Measurements from ENCODE around the gene RANBP17. TPM values are rescaled to one million over a fixed set of nuclear protein-coding genes. Genes with fewer than 3 reads are reported as not detected.
"Not testable (repeated sequence)": the region's sequence is repeated elsewhere in the genome, so short reads cannot be mapped to it uniquely, and the experiment has no call there.

The RANBP17 gene
- 8.0 TPM for polyA plus RNA-seq (ENCODE audit: insufficient read length)

GRCh38 chr5:170861917-170862766, at the start of gene RANBP17:
RANBP17 (plus strand) TSS chr5:170862018.
- peak; percentile 16 for DNase-seq (ENCODE audit: low read depth)

- DNase-seq (ENCODE audit: low read depth): no peak
These were observed 48.6 kb upstream of the RANBP17 start for GRCh38 chr5:170813231-170813630.

- DNase-seq (ENCODE audit: low read depth): no peak
These were observed 44.6 kb upstream of the RANBP17 start for GRCh38 chr5:170817195-170817594.

- DNase-seq (ENCODE audit: low read depth): no peak
These were observed 43.6 kb upstream of the RANBP17 start for GRCh38 chr5:170818232-170818631.

GRCh38 chr5:170819824-170820223, 42.0 kb upstream of the RANBP17 start:
- no peak for DNase-seq (ENCODE audit: low read depth)

GRCh38 chr5:170821257-170821800, 40.5 kb upstream of the RANBP17 start:
- DNase-seq (ENCODE audit: low read depth): no peak

- no peak for DNase-seq (ENCODE audit: low read depth)
These were observed 35.7 kb upstream of the RANBP17 start for GRCh38 chr5:170826117-170826516.

GRCh38 chr5:170832241-170832640, 29.6 kb upstream of the RANBP17 start:
- no peak for DNase-seq (ENCODE audit: low read depth)

GRCh38 chr5:170833981-170834380, 27.8 kb upstream of the RANBP17 start:
- DNase-seq (ENCODE audit: low read depth): not testable (repeated sequence)

GRCh38 chr5:170836226-170836625, 25.6 kb upstream of the RANBP17 start:
- no peak for DNase-seq (ENCODE audit: low read depth)

- DNase-seq (ENCODE audit: low read depth): no peak
These were observed 17.9 kb upstream of the RANBP17 start for GRCh38 chr5:170843870-170844269.

GRCh38 chr5:170844651-170845050, 17.2 kb upstream of the RANBP17 start:
- DNase-seq (ENCODE audit: low read depth): no peak

GRCh38 chr5:170846416-170846815, 15.4 kb upstream of the RANBP17 start:
- DNase-seq (ENCODE audit: low read depth): no peak

- DNase-seq (ENCODE audit: low read depth): no peak
These were observed 15.0 kb upstream of the RANBP17 start for GRCh38 chr5:170846846-170847245.

- no peak for DNase-seq (ENCODE audit: low read depth)
These were observed 13.8 kb upstream of the RANBP17 start for GRCh38 chr5:170848033-170848432.

GRCh38 chr5:170849374-170849773, 12.4 kb upstream of the RANBP17 start:
- no peak for DNase-seq (ENCODE audit: low read depth)

- DNase-seq (ENCODE audit: low read depth): no peak
These were observed 7.3 kb upstream of the RANBP17 start for GRCh38 chr5:170854566-170854965.

GRCh38 chr5:170857066-170857465, 4.8 kb upstream of the RANBP17 start:
- no peak for DNase-seq (ENCODE audit: low read depth)

GRCh38 chr5:170860415-170860814, 1.4 kb upstream of the RANBP17 start:
- DNase-seq (ENCODE audit: low read depth): no peak

GRCh38 chr5:170860818-170861666, 776 bp upstream of the RANBP17 start:
- DNase-seq (ENCODE audit: low read depth): no peak

GRCh38 chr5:170861667-170861916, 226 bp upstream of the RANBP17 start:
- DNase-seq (ENCODE audit: low read depth): no peak

GRCh38 chr5:170863646-170864045, 1.8 kb downstream of the RANBP17 start:
- DNase-seq (ENCODE audit: low read depth): no peak

- DNase-seq (ENCODE audit: low read depth): no peak
These were observed 3.8 kb downstream of the RANBP17 start for GRCh38 chr5:170865622-170866021.
